Esophagus (tissue), 2 donors: Measurements from ENCODE around the gene IFITM5. TPM values are rescaled to one million over a fixed set of nuclear protein-coding genes. Genes with fewer than 3 reads are reported as not detected.
A peak's percentile ranks its signal among the peaks of the same experiment; 100 is the strongest.
"Not testable (repeated sequence)": the region's sequence is repeated elsewhere in the genome, so short reads cannot be mapped to it uniquely, and the experiment has no call there.

Experiments used
- H3K27ac ChIP-seq, 2 donors: one replicate each; pipeline ENCODE4 v1.5.1; 2013; ENCODE audit warnings: low read depth in 2 of 2, mild to moderate bottlenecking in 2 of 2, inconsistent platforms in 1 of 2, low read length in 1 of 2, moderate library complexity in 1 of 2
- H3K27me3 ChIP-seq, 2 donors: one replicate each; pipeline ENCODE4 v1.6.1; 2013; ENCODE audit warnings: low read length in 2 of 2, control low read depth in 1 of 2, mild to moderate bottlenecking in 1 of 2; ENCODE audit not compliant: insufficient read depth in 2 of 2, control insufficient read depth in 1 of 2
- H3K36me3 ChIP-seq, 2 donors: one replicate each; pipeline ENCODE4 v1.6.1; 2013; ENCODE audit warnings: low read length in 1 of 2; ENCODE audit not compliant: control insufficient read depth in 2 of 2, insufficient read depth in 2 of 2
- H3K4me1 ChIP-seq, 2 donors: one replicate each; pipeline ENCODE4 v1.6.1; 2013; ENCODE audit warnings: low read length in 1 of 2; ENCODE audit not compliant: control insufficient read depth in 2 of 2, insufficient read depth in 2 of 2
- H3K4me3 ChIP-seq, 2 donors: one replicate each; pipeline ENCODE4 v1.5.1; 2013; ENCODE audit warnings: low read length in 2 of 2, mild to moderate bottlenecking in 2 of 2, low read depth in 1 of 2, moderate library complexity in 1 of 2
- H3K9me3 ChIP-seq, 2 donors: one replicate each; pipeline ENCODE4 v1.6.1; 2013; ENCODE audit warnings: mild to moderate bottlenecking in 2 of 2, low read depth in 1 of 2, low read length in 1 of 2, moderate library complexity in 1 of 2; ENCODE audit not compliant: control insufficient read depth in 2 of 2, insufficient read depth in 1 of 2
- WGBS, 2 donors: extraction: QIAGEN DNeasy Blood & Tissue Kit; methylation state at CpG; one replicate each; pipeline ENCODE4 v1.1.7; 2013; 5-methylcytosine and 5-hydroxymethylcytosine counted together
- polyA plus RNA-seq, 2 donors: library from polyadenylated mRNA; stranded (reverse); fragments of 200-250 nt; gene quantifications; one replicate each; pipeline ENCODE4 v1.2.3, GENCODE V29; 2013
- donor health status: healthy with polysubstance abuse.
- donor health status: Bipolar disorder and iron deficiency.

The IFITM5 gene
- polyA plus RNA-seq, 2 donors = not detected

- H3K9me3 ChIP-seq = peaks cover 1 to 3% of the 10 kb centered on the region in 2 donors
- no peak overlapping the region for H3K4me3 ChIP-seq
- H3K4me1 ChIP-seq = peaks cover 3% of the 10 kb centered on the region in 2 donors
- H3K27ac ChIP-seq = peak overlapping the region; percentile 57
- H3K36me3 ChIP-seq = no peaks in the 10 kb centered on the region
- H3K27me3 ChIP-seq = no peaks in the 10 kb centered on the region
- WGBS, 2 donors = 53 to 61% methylated on average over 15 of the region's 15 CpGs
Observed at GRCh38 chr11:335779-336658, 36.7 kb upstream of the IFITM5 start.

- WGBS, 2 donors = 64 to 73% methylated on average over 25 of the region's 25 CpGs
- Histone ChIP-seq H3K27ac (no peak overlapping the region), H3K4me1 (peaks cover 3 to 6% of the 10 kb centered on the region in 2 donors), H3K9me3 (peaks cover 1 to 3% of the 10 kb centered on the region in 2 donors), H3K36me3 (no peaks in the 10 kb centered on the region), H3K27me3 (no peaks in the 10 kb centered on the region), H3K4me3 (no peak overlapping the region)
Observed at GRCh38 chr11:334264-334994, 35.1 kb upstream of the IFITM5 start.

- H3K9me3 ChIP-seq, H3K36me3 ChIP-seq, H3K27ac ChIP-seq, H3K27me3 ChIP-seq, H3K4me3 ChIP-seq, H3K4me1 ChIP-seq: not testable (repeated sequence)
- WGBS, 2 donors = 87 to 89% methylated on average over 17 of the region's 17 CpGs
Observed at GRCh38 chr11:333616-334263, 34.4 kb upstream of the IFITM5 start.

- WGBS, 2 donors = 90 to 92% methylated on average over 23 of the region's 23 CpGs
- Histone ChIP-seq H3K4me3 (no peak overlapping the region), H3K27me3 (no peaks in the 10 kb centered on the region), H3K36me3 (no peaks in the 10 kb centered on the region), H3K4me1 (peaks cover 3 to 6% of the 10 kb centered on the region in 2 donors), H3K9me3 (peaks cover 1 to 3% of the 10 kb centered on the region in 2 donors), H3K27ac (no peak overlapping the region)
Observed at GRCh38 chr11:332651-333480, 33.5 kb upstream of the IFITM5 start.

GRCh38 chr11:331358-332060 is 32.2 kb upstream of the IFITM5 start:
- 84 to 85% methylated on average over 18 to 19 of the region's 19 CpGs for WGBS, 2 donors
- no peaks in the 10 kb centered on the region for H3K27me3 ChIP-seq

GRCh38 chr11:330694-331357 is 31.5 kb upstream of the IFITM5 start:
- Histone ChIP-seq H3K9me3 (peaks cover 1 to 3% of the 10 kb centered on the region in 2 donors), H3K4me1 (peaks cover 6 to 7% of the 10 kb centered on the region in 2 donors), H3K27me3 (no peaks in the 10 kb centered on the region), H3K27ac (no peak overlapping the region), H3K36me3 (no peaks in the 10 kb centered on the region), H3K4me3 (no peak overlapping the region)
- 79 to 80% methylated on average over 34 of the region's 34 CpGs for WGBS, 2 donors

More at GRCh38 chr11:331358-332060, 32.2 kb upstream of the IFITM5 start:
- peaks cover 6% of the 10 kb centered on the region in 2 donors for H3K4me1 ChIP-seq
- H3K27ac ChIP-seq = no peak overlapping the region
- H3K4me3 ChIP-seq = no peak overlapping the region
- peaks cover 1 to 3% of the 10 kb centered on the region in 2 donors for H3K9me3 ChIP-seq
- no peaks in the 10 kb centered on the region for H3K36me3 ChIP-seq

- H3K4me3 ChIP-seq = no peak overlapping the region
- no peak overlapping the region for H3K27ac ChIP-seq
- WGBS, 2 donors = 65 to 77% methylated on average over 14 of the region's 14 CpGs
- H3K27me3 ChIP-seq = no peaks in the 10 kb centered on the region
- peaks cover 1 to 3% of the 10 kb centered on the region in 2 donors for H3K9me3 ChIP-seq
- H3K36me3 ChIP-seq = no peaks in the 10 kb centered on the region
- peaks cover 6 to 7% of the 10 kb centered on the region in 2 donors for H3K4me1 ChIP-seq
Observed at GRCh38 chr11:330307-330693, 31.0 kb upstream of the IFITM5 start.

- no peaks in the 10 kb centered on the region for H3K27me3 ChIP-seq
- H3K4me3 ChIP-seq = no peak overlapping the region
- peaks cover 1 to 3% of the 10 kb centered on the region in 2 donors for H3K9me3 ChIP-seq
- no peak overlapping the region for H3K27ac ChIP-seq
- H3K4me1 ChIP-seq = peaks cover 6 to 7% of the 10 kb centered on the region in 2 donors
- H3K36me3 ChIP-seq = no peaks in the 10 kb centered on the region
- 96 to 98% methylated on average over 2 of the region's 2 CpGs for WGBS, 2 donors
Observed at GRCh38 chr11:329886-330253, 30.5 kb upstream of the IFITM5 start.
